Nephron progenitor cell (in vitro differentiated cells): ENCODE measurements around the gene NRG3.
A peak's percentile ranks its signal among the peaks of the same experiment; 100 is the strongest.

Source experiments
- DNase-seq: peaks from one replicate; pipeline ENCODE4 v3.0.0; 2021
- H3K27ac Mint-ChIP-seq: 2 replicates; pipeline ENCODE4 v1.8.0; 2021; ENCODE audit warnings: mild to moderate bottlenecking, moderate library complexity, mixed read lengths
- H3K27me3 Mint-ChIP-seq: 2 replicates; pipeline ENCODE4 v1.8.0; 2021; ENCODE audit warnings: mild to moderate bottlenecking, low read depth, mixed read lengths; ENCODE audit not compliant: poor library complexity
- H3K36me3 Mint-ChIP-seq: 2 replicates; pipeline ENCODE4 v1.8.0; 2021; ENCODE audit warnings: low read depth, mixed read lengths
- H3K4me1 Mint-ChIP-seq: 2 replicates; pipeline ENCODE4 v1.8.0; 2021; ENCODE audit warnings: mixed read lengths
- H3K4me3 Mint-ChIP-seq: 2 replicates; pipeline ENCODE4 v1.8.0; 2021; ENCODE audit warnings: mild to moderate bottlenecking, moderate library complexity, mixed read lengths
- H3K9me3 Mint-ChIP-seq: 2 replicates; pipeline ENCODE4 v1.8.0; 2021; ENCODE audit warnings: mild to moderate bottlenecking, moderate library complexity, mixed read lengths
- CTCF ChIP-seq: fragments of 200-600 bp; sonication (generic); IDR thresholded peaks from 2 replicates; pipeline ENCODE4 v1.5.0; 2021; ENCODE audit warnings: antibody characterized with exemption

NRG3 gene

GRCh38 chr10:82961864-82962263 lies 1086.9 kb downstream of the NRG3 start:
- peaks cover 16% of the 10 kb centered on the region for H3K4me1 Mint-ChIP-seq
- DNase-seq: no peak
- H3K9me3 Mint-ChIP-seq: no peaks in the 10 kb centered on the region
- no peaks in the 10 kb centered on the region for H3K27me3 Mint-ChIP-seq
- H3K27ac Mint-ChIP-seq: no peak overlapping the region
- no peak for TF ChIP-seq CTCF
- H3K36me3 Mint-ChIP-seq: no peaks in the 10 kb centered on the region
- H3K4me3 Mint-ChIP-seq: no peak overlapping the region

GRCh38 chr10:82966130-82966529 lies 1091.1 kb downstream of the NRG3 start:
- no peak for TF ChIP-seq CTCF
- no peak overlapping the region for H3K27ac Mint-ChIP-seq
- no peak overlapping the region for H3K4me3 Mint-ChIP-seq
- no peaks in the 10 kb centered on the region for H3K36me3 Mint-ChIP-seq
- H3K4me1 Mint-ChIP-seq: peaks cover 16% of the 10 kb centered on the region
- H3K9me3 Mint-ChIP-seq: no peaks in the 10 kb centered on the region
- H3K27me3 Mint-ChIP-seq: peaks cover 3% of the 10 kb centered on the region
- DNase-seq: no peak

GRCh38 chr10:82968533-82968932 lies 1093.5 kb downstream of the NRG3 start:
- Mint-ChIP-seq H3K4me3 (no peak overlapping the region), H3K27ac (no peak overlapping the region), H3K27me3 (peaks cover 3% of the 10 kb centered on the region), H3K36me3 (no peaks in the 10 kb centered on the region), H3K4me1 (peaks cover 10% of the 10 kb centered on the region), H3K9me3 (no peaks in the 10 kb centered on the region)
- no peak for DNase-seq
- no peak for TF ChIP-seq CTCF

- Mint-ChIP-seq H3K4me1 (peaks cover 6% of the 10 kb centered on the region), H3K27ac (no peak overlapping the region), H3K9me3 (no peaks in the 10 kb centered on the region), H3K4me3 (no peak overlapping the region), H3K36me3 (no peaks in the 10 kb centered on the region), H3K27me3 (peaks cover 3% of the 10 kb centered on the region)
- no peak for TF ChIP-seq CTCF
- DNase-seq: no peak
Observed at GRCh38 chr10:82969405-82969804, 1094.4 kb downstream of the NRG3 start.

GRCh38 chr10:82980321-82980720 lies 1105.3 kb downstream of the NRG3 start:
- H3K36me3 Mint-ChIP-seq: no peaks in the 10 kb centered on the region
- DNase-seq: no peak
- no peak overlapping the region for H3K4me3 Mint-ChIP-seq
- no peak for TF ChIP-seq CTCF
- peaks cover 10% of the 10 kb centered on the region for H3K4me1 Mint-ChIP-seq
- peak overlapping the region; percentile 49 for H3K27ac Mint-ChIP-seq
- no peaks in the 10 kb centered on the region for H3K9me3 Mint-ChIP-seq
- H3K27me3 Mint-ChIP-seq: peaks cover 1% of the 10 kb centered on the region

- Mint-ChIP-seq H3K9me3 (no peaks in the 10 kb centered on the region), H3K4me3 (no peak overlapping the region), H3K36me3 (no peaks in the 10 kb centered on the region), H3K4me1 (peaks cover 10% of the 10 kb centered on the region), H3K27me3 (peaks cover 2% of the 10 kb centered on the region), H3K27ac (no peak overlapping the region)
- no peak for TF ChIP-seq CTCF
- no peak for DNase-seq
Observed at GRCh38 chr10:82981137-82981723, 1106.2 kb downstream of the NRG3 start.
